AG09309 (cell line): ENCODE measurements around the gene GADD45A.

Experiments used
- DNase-seq: peaks from one replicate; pipeline ENCODE4 v3.0.0-alpha.2; 2010; ENCODE audit warnings: low read depth
- H3K4me3 ChIP-seq: 2 replicates; pipeline ENCODE4 v1.5.1; 2011; ENCODE audit warnings: mild to moderate bottlenecking, low read depth, low read length, moderate library complexity; ENCODE audit not compliant: control insufficient read depth
- TF ChIP-seq, protein P1 (sequence below): IDR thresholded peaks from 2 replicates; pipeline ENCODE4 v1.5.1; 2011; ENCODE audit warnings: mild to moderate bottlenecking, low read depth, low read length, inconsistent platforms; ENCODE audit not compliant: insufficient read depth, control insufficient read depth; ENCODE audit errors: missing control alignments

The GADD45A gene

DNA sequence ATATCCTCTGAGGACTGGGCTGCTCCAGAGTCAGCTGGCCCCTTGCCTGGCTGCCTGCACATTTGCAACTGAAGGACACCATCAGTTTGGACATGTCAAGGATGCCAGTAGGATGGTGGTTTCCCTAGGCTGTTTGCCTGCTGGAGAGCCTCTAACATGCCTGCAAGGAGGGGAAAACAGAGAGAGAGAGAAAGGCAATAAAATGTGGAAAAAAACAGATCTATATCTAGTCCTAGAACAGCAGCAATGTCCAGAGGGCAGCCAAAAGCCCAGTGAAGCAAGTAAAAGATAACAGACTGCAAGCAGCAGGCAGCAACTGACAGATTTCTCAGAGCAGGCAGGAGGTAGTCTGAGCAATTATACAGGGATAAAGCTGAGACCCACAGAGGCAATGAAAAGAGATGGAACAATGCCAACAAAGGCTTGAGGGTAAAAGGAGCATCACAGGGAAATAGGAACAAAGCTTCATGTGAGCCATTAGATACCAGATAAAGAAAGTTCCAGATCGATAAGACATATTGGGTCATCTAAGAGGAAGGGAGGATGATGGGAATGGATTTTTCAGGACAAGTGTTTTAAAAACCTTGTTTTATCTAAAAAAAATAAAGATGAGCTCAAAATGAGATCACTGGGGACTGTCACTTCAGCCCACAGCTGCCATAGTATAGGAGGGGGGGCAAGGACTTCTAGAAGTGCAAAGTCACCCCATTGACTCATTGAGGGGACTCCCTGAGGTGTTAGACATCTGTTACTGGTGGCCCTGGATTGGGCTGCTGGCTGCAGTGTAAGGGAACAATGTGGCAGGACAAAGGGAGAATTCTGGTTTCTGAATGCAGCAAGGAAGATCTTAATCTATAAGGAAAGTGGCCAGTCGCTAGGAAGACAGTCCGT is 38.6 kb upstream of the GADD45A start:
- no peak overlapping the region for H3K4me3 ChIP-seq
- peak; percentile 25 for DNase-seq
- TF ChIP-seq, protein P1, sequence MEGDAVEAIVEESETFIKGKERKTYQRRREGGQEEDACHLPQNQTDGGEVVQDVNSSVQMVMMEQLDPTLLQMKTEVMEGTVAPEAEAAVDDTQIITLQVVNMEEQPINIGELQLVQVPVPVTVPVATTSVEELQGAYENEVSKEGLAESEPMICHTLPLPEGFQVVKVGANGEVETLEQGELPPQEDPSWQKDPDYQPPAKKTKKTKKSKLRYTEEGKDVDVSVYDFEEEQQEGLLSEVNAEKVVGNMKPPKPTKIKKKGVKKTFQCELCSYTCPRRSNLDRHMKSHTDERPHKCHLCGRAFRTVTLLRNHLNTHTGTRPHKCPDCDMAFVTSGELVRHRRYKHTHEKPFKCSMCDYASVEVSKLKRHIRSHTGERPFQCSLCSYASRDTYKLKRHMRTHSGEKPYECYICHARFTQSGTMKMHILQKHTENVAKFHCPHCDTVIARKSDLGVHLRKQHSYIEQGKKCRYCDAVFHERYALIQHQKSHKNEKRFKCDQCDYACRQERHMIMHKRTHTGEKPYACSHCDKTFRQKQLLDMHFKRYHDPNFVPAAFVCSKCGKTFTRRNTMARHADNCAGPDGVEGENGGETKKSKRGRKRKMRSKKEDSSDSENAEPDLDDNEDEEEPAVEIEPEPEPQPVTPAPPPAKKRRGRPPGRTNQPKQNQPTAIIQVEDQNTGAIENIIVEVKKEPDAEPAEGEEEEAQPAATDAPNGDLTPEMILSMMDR, result no peak

DNA sequence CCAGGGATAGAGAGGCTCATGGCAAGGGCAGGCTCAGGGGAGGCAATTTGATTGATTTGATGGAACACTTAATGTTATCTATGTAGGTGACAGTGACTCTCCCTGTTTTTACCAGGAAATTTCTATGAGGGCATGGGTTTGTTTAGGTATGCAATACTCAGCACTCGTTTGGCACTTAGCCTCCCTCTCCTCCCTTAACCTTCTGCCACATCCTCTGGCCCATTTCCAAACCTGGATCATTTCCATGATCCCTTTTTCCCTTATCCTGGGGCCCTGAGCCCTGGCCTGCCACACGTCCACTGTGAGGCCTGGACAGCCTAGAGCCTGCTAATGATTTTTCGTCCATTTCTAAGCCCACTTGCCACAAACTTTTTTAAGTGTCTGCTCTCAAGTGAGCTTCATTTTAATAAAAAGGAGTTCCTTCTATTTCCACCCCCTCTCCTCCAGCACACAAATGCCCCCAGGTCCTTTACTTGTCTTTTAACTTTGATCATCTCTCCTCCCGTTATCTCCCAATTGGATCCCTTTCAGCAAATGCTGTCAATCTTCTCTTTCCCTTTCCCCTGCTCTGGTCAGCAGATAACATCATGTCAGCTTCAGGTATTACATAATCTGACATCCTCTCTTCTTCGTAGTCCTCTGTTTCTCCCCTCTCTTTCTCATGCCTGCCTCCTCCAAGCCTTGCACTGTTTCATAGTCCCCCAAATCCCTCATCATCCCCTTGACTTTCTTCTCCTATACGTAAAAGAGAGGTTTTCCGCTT is 37.8 kb upstream of the GADD45A start:
- DNase-seq, result no peak
- no peak overlapping the region for H3K4me3 ChIP-seq
- TF ChIP-seq, protein P1, result no peak

DNA sequence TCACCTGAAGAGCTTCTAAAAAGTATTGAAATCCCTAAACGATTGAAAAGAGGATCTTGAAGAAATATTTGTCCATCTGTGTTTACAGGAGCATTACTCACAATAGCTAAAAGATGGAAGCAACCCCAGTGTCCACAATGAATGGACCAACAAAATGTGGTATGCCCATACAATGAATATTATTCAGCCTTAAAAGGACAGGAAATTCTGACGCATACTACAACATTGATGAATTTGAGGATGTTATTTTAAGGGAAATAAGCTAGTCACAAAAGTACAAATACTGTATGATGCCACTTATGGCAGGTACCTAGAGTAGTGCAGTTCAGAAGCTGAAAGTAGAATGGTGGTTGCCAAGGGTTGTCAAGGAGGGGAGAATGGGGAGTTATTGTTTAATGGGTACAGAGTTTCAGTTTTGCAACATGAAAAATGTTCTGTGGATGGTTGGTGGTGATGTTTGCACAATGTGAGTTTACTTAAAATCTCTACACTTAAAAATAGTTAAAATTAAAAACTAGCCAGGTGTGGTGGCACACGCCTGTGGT is 37.1 kb upstream of the GADD45A start:
- TF ChIP-seq, protein P1, result no peak
- no peak for DNase-seq
- no peak overlapping the region for H3K4me3 ChIP-seq

DNA sequence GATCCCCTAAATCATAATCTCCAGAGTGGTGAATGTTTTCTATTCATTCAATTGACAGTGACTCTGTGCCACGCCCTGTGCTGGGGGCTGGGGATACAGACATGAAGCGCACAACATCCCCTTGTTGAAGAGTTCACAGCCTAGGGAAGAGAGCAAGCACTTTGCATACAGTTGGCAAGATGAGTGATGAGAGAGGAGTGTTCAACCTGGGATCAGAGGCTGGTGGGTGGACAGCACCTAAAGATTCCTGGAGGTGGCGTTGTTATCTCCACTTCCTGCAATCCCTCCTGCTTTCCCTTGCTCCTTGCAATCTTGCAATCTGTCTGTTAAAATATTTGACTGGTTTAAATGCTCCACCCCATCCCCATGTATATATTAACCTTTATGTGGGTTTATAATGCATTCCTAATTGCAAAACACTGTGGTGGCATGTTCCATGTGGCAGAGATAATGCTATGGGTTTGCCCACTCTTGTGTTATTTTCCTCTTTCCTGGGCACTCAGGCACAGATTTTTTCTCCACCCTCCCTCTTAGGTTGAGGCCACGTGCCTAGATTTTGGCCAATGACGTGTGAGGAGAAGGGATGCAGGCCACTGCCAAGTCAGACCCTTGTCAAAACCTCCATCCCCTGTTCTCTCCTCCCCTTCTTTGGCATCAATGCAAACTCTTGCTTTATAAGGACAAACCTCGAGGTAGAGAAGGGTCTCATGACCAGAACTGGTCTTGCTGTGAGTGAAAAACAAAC is 36.2 kb upstream of the GADD45A start:
- DNase-seq, result no peak
- TF ChIP-seq, protein P1, result no peak
- no peak overlapping the region for H3K4me3 ChIP-seq

DNA sequence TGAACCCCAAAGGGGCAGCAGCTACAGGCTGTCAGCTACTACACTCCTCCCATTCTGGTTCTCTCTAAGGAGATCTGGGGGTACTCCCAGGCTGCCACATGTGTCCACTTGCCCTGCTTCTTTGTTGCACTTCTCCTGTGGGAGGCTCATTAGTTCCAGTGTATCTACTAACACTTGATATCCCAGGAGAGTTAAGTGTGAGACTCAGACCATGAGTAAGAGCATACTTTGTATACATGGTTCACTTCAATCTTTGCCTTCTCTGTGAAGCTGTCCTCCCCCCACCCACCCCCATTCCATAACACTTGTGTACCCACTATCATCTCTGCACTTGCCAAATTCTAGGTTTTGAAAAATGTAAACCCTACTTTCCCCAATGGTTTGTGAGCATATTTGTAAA is 34.9 kb upstream of the GADD45A start:
- TF ChIP-seq, protein P1, result no peak
- no peak for DNase-seq
- no peak overlapping the region for H3K4me3 ChIP-seq

DNA sequence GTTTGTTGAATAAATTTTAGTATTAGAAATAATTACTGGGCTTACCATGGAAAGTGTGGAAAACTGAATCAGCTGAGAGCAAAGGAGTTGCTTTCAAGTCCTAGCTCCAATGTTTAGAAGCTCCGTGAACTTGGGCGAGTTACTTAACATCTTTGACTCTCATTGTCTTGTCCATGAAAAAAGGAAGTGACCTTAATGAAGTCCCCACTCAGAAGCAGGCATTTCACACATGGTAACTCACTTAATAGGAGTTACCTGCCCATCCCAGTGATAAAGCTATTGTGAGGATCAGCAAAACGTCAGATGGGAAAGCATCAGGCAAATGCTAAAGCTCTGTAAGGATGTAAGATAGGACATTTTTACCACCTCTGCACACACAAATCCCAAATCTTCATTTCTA is 34.0 kb upstream of the GADD45A start:
- TF ChIP-seq, protein P1, result no peak
- no peak overlapping the region for H3K4me3 ChIP-seq
- DNase-seq, result no peak
